PC-3 (cell line): ENCODE measurements around the gene IPO4. TPM values are rescaled to one million over a fixed set of nuclear protein-coding genes. Genes with fewer than 3 reads are reported as not detected.

Experiments
- ATAC-seq: fragments of 200-7000 bp; cut with Tn5 transposase; 2 replicates; pipeline ENCODE4 v1.9.1; 2020; ENCODE audit warnings: mild to moderate bottlenecking, moderate library complexity
- BruUV-seq: library from RNA; stranded (reverse); fragments of 400-500 nt; replicated peaks from 2 replicates; lab custom pipeline; 2021; lab: Mats Ljungman, UMichigan
- CTCF ChIA-PET: fragments of 300-600 bp; sonication (Branson Sonifier 250); formaldehyde crosslinking; loops from one replicate; lab custom pipeline; 2022; ENCODE audit warnings: antibody characterized with exemption; lab: Charles Lee
- POLR2A ChIA-PET: fragments of 300-600 bp; sonication (Branson Sonifier 250); formaldehyde crosslinking; loops from one replicate; lab custom pipeline; 2022; ENCODE audit warnings: antibody characterized with exemption; ENCODE audit not compliant: unreplicated experiment; lab: Charles Lee
- DNase-seq: peaks from one replicate; pipeline ENCODE4 v3.0.0-alpha.2; 2015
- H2AFZ ChIP-seq: fragments of 300-600 bp; sonication (generic); 2 replicates; pipeline ENCODE4 v1.6.0; 2016; ENCODE audit warnings: antibody characterized with exemption, low read length
- H3F3A ChIP-seq: fragments of 300-600 bp; sonication (generic); one replicate; pipeline ENCODE4 v1.6.0; 2017; ENCODE audit warnings: antibody characterized with exemption, low read length, control low read depth, mild to moderate bottlenecking; ENCODE audit not compliant: unreplicated experiment
- H3K27ac ChIP-seq: fragments of 300-600 bp; sonication (generic); 2 replicates; pipeline ENCODE4 v1.5.1; 2016; ENCODE audit warnings: mild to moderate bottlenecking, low read length
- H3K27me3 ChIP-seq: fragments of 300-600 bp; sonication (generic); 2 replicates; pipeline ENCODE4 v1.6.1; 2016; ENCODE audit warnings: low read length, mixed read lengths
- H3K36me3 ChIP-seq: fragments of 300-600 bp; sonication (generic); 2 replicates; pipeline ENCODE4 v1.6.1; 2016; ENCODE audit warnings: low read depth, mixed run types, low read length, mixed read lengths
- H3K4me1 ChIP-seq: fragments of 300-600 bp; sonication (generic); 2 replicates; pipeline ENCODE4 v1.5.1; 2016; ENCODE audit warnings: low read length; ENCODE audit not compliant: insufficient read depth
- H3K4me2 ChIP-seq: fragments of 300-600 bp; sonication (generic); 2 replicates; pipeline ENCODE4 v1.6.0; 2016; ENCODE audit warnings: low read length
- H3K4me3 ChIP-seq: fragments of 300-600 bp; sonication (generic); 2 replicates; pipeline ENCODE4 v1.5.1; 2016; ENCODE audit warnings: mild to moderate bottlenecking, low read length, mixed read lengths
- H3K79me2 ChIP-seq: fragments of 300-600 bp; sonication (generic); 2 replicates; pipeline ENCODE4 v1.6.1; 2017; ENCODE audit warnings: low read length, mixed read lengths
- H3K9ac ChIP-seq: fragments of 300-600 bp; sonication (generic); 2 replicates; pipeline ENCODE4 v1.6.0; 2016; ENCODE audit warnings: mild to moderate bottlenecking, low read length
- H3K9me2 ChIP-seq: fragments of 300-600 bp; sonication (generic); replicated peaks from 2 replicates; pipeline ENCODE4 v1.6.1; 2016; ENCODE audit warnings: mixed run types, low read length, mixed read lengths
- H3K9me3 ChIP-seq: fragments of 300-600 bp; sonication (generic); 2 replicates; pipeline ENCODE4 v1.6.1; 2016; ENCODE audit warnings: low read length, mixed read lengths
- H4K20me1 ChIP-seq: fragments of 300-600 bp; sonication (generic); 2 replicates; pipeline ENCODE4 v1.6.1; 2016; ENCODE audit warnings: low read length, mixed read lengths
- CTCF ChIP-seq: fragments of 300-600 bp; sonication (generic); conservative IDR thresholded peaks from 2 replicates; pipeline ENCODE4 v1.5.1; 2017; ENCODE audit warnings: antibody characterized with exemption, low read depth, mild to moderate bottlenecking, low read length
- EZH2 ChIP-seq: fragments of 300-600 bp; sonication (generic); IDR thresholded peaks from one replicate; pipeline ENCODE4 v1.6.1; 2017; ENCODE audit warnings: antibody characterized with exemption, mild to moderate bottlenecking, low read length; ENCODE audit not compliant: unreplicated experiment
- EZH2phosphoT487 ChIP-seq: fragments of 300-600 bp; sonication (generic); IDR thresholded peaks from 2 replicates; pipeline ENCODE4 v1.6.1; 2018; ENCODE audit warnings: mild to moderate bottlenecking, antibody characterized with exemption, low read length, borderline replicate concordance
- intact Hi-C: fragments of 100-400 bp; cut with micrococcal nuclease; formaldehyde crosslinking; loops from 2 replicates; pipeline ENCODE4 v1.9.0; 2023
- total RNA-seq: library from RNA; depleted of rRNA; stranded (reverse); fragments of >200 nt; gene quantifications from 2 replicates; pipeline ENCODE4 v1.2.3, GENCODE V29; 2014

IPO4 gene
- total RNA-seq, 1 experiment from 2014 or later: 211 TPM

GRCh38 chr14:24177041-24177825 is 11.4 kb downstream of the IPO4 start:
- TF ChIP-seq EZH2 (no peak), EZH2phosphoT487 (no peak), CTCF (no peak)
- BruUV-seq: no TSS peak
- Histone ChIP-seq H2AFZ (no peak overlapping the region), H4K20me1 (no peaks in the 10 kb centered on the region), H3K9ac (no peak overlapping the region), H3K36me3 (peaks cover 19% of the 10 kb centered on the region; the same call in 1 of the 2 replicates), H3K4me1 (no peaks in the 10 kb centered on the region), H3K27ac (no peak overlapping the region), H3F3A (no peaks in the 10 kb centered on the region), H3K4me2 (no peak overlapping the region), H3K9me2 (no peaks in the 10 kb centered on the region), H3K79me2 (no peaks in the 10 kb centered on the region), H3K4me3 (no peak overlapping the region), H3K27me3 (no peaks in the 10 kb centered on the region), H3K9me3 (no peaks in the 10 kb centered on the region)
- intact Hi-C loops: no loop called here
- DNase-seq: no peak
- ATAC-seq: no peak
- POLR2A ChIA-PET: no interaction called here
- CTCF ChIA-PET: no interaction called here

DNA sequence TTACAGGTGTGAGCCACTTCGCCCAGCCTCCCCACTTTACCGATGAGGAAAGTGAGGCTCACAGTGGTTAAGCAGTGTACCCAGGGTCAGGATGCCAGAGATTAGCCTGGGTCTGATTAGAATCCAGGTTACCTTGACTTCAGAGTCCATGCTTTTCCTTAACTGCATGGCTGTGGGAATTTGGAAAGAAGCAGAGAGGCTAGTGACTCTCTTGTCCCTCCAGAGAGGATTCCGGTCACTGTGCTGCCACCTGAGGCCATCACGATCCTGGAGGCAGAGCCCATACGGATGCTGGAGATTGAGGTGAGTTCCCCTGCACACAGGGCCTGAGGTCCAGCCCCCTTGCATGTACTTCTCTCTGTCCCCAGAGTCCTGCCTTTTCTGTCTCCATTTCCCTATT is 12.0 kb downstream of the IPO4 start:
- no TSS peak for BruUV-seq
- Histone ChIP-seq H3K27me3 (no peaks in the 10 kb centered on the region), H3F3A (no peaks in the 10 kb centered on the region), H3K4me2 (no peak overlapping the region), H3K4me1 (no peaks in the 10 kb centered on the region), H3K4me3 (no peak overlapping the region), H3K79me2 (no peaks in the 10 kb centered on the region), H2AFZ (no peak overlapping the region), H3K9me3 (no peaks in the 10 kb centered on the region), H3K9me2 (no peaks in the 10 kb centered on the region), H3K36me3 (peaks cover 19% of the 10 kb centered on the region; the same call in 1 of the 2 replicates), H3K9ac (no peak overlapping the region), H4K20me1 (no peaks in the 10 kb centered on the region), H3K27ac (no peak overlapping the region)
- ATAC-seq (no peak), DNase-seq (no peak)
- CTCF ChIA-PET: no interaction called here
- TF ChIP-seq EZH2 (no peak), CTCF (no peak), EZH2phosphoT487 (no peak)
- intact Hi-C loops: no loop called here
- POLR2A ChIA-PET: no interaction called here

DNA sequence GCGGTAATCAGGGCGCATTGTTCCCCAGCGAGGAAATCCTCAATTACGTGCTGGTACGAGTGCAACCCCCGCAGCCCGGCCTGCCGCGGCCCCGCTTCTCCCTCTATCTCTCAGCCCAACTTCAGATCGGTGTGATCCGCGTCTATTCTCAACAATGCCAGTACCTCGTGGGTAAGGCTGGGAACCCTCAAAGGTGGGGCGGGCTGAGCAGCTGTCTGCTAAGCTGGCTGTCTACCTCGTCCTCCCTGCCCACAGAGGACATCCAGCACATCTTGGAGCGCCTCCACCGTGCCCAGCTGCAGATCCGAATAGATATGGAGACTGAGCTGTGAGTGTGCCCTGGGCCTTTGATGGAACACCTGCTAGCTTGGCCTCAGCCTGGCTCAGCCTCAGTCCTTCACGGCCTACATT is 15.7 kb downstream of the IPO4 start:
- H3K4me3 ChIP-seq: no peak overlapping the region
- no peaks in the 10 kb centered on the region for H3F3A ChIP-seq
- DNase-seq (no peak), ATAC-seq (no peak)
- H3K9me3 ChIP-seq: no peaks in the 10 kb centered on the region
- no peaks in the 10 kb centered on the region for H3K4me1 ChIP-seq
- ChIA-PET POLR2A (no interaction called here), CTCF (no interaction called here)
- TF ChIP-seq EZH2phosphoT487: no peak
- no peak for TF ChIP-seq CTCF
- no peak for TF ChIP-seq EZH2
- H3K27me3 ChIP-seq: no peaks in the 10 kb centered on the region
- no peak overlapping the region for H3K27ac ChIP-seq
- BruUV-seq: no TSS peak
- intact Hi-C loops: no loop called here
- H3K36me3 ChIP-seq: no peaks in the 10 kb centered on the region
- no peaks in the 10 kb centered on the region for H3K9me2 ChIP-seq
- no peaks in the 10 kb centered on the region for H4K20me1 ChIP-seq
- H3K4me2 ChIP-seq: no peak overlapping the region
- no peak overlapping the region for H3K9ac ChIP-seq
- H2AFZ ChIP-seq: no peak overlapping the region
- H3K79me2 ChIP-seq: no peaks in the 10 kb centered on the region
